Measurements from ENCODE around the gene CDK17. TPM values are rescaled to one million over a fixed set of nuclear protein-coding genes. Genes with fewer than 3 reads are reported as not detected.
A peak's percentile ranks its signal among the peaks of the same experiment; 100 is the strongest.
"Not testable (repeated sequence)": the region's sequence is repeated elsewhere in the genome, so short reads cannot be mapped to it uniquely, and the experiment has no call there.

Gene CDK17
- total RNA-seq, 1 donor from 2014 or later = 8.2 TPM

- DNase-seq (ENCODE audit: low spot score) (no peak), ATAC-seq (no peak)
Measured at GRCh38 chr12:96326628-96327227, 73.5 kb downstream of the CDK17 start.

GRCh38 chr12:96323906-96324305 is 76.3 kb downstream of the CDK17 start:
- no peak for ATAC-seq

GRCh38 chr12:96322720-96323119 is 77.5 kb downstream of the CDK17 start:
- no peak for ATAC-seq

More at GRCh38 chr12:96323906-96324305, 76.3 kb downstream of the CDK17 start:
- no peak for DNase-seq (ENCODE audit: low spot score)

GRCh38 chr12:96321941-96322340 is 78.3 kb downstream of the CDK17 start:
- DNase-seq (ENCODE audit: low spot score) (no peak), ATAC-seq (no peak)

More at GRCh38 chr12:96322720-96323119, 77.5 kb downstream of the CDK17 start:
- DNase-seq (ENCODE audit: low spot score) = no peak

GRCh38 chr12:96317801-96318200 is 82.4 kb downstream of the CDK17 start:
- DNase-seq (ENCODE audit: low spot score); ATAC-seq: not testable (repeated sequence)

GRCh38 chr12:96315741-96316481 is 84.3 kb downstream of the CDK17 start:
- not testable (repeated sequence) for ATAC-seq; DNase-seq (ENCODE audit: low spot score)

GRCh38 chr12:96314723-96315122 is 85.5 kb downstream of the CDK17 start:
- no peak for DNase-seq (ENCODE audit: low spot score)
- ATAC-seq = no peak

GRCh38 chr12:96313606-96314005 is 86.6 kb downstream of the CDK17 start:
- ATAC-seq (no peak), DNase-seq (ENCODE audit: low spot score) (no peak)

- no peak for DNase-seq (ENCODE audit: low spot score)
- ATAC-seq = no peak
Measured at GRCh38 chr12:96311191-96311590, 89.0 kb downstream of the CDK17 start.

- no peak for ATAC-seq
Measured at GRCh38 chr12:96310067-96310466, 90.2 kb downstream of the CDK17 start.

GRCh38 chr12:96308881-96309280 is 91.4 kb downstream of the CDK17 start:
- ATAC-seq = no peak

More at GRCh38 chr12:96310067-96310466, 90.2 kb downstream of the CDK17 start:
- no peak for DNase-seq (ENCODE audit: low spot score)

GRCh38 chr12:96305665-96306064 is 94.6 kb downstream of the CDK17 start:
- no peak for DNase-seq (ENCODE audit: low spot score)

More at GRCh38 chr12:96308881-96309280, 91.4 kb downstream of the CDK17 start:
- no peak for DNase-seq (ENCODE audit: low spot score)

GRCh38 chr12:96303653-96304052 is 96.6 kb downstream of the CDK17 start:
- ATAC-seq (peak; percentile 28), DNase-seq (ENCODE audit: low spot score) (no peak)

More at GRCh38 chr12:96305665-96306064, 94.6 kb downstream of the CDK17 start:
- no peak for ATAC-seq

- ATAC-seq = no peak
- DNase-seq (ENCODE audit: low spot score) = no peak
Measured at GRCh38 chr12:96302687-96303310, 97.4 kb downstream of the CDK17 start.

GRCh38 chr12:96301732-96302131 is 98.5 kb downstream of the CDK17 start:
- ATAC-seq (no peak), DNase-seq (ENCODE audit: low spot score) (no peak)

- DNase-seq (ENCODE audit: low spot score) = no peak
- ATAC-seq = no peak
Measured at GRCh38 chr12:96300064-96300463, 100.2 kb downstream of the CDK17 start.

GRCh38 chr12:96297504-96297903 is 102.7 kb downstream of the CDK17 start:
- DNase-seq (ENCODE audit: low spot score) (no peak), ATAC-seq (no peak)

- no peak for ATAC-seq
- no peak for DNase-seq (ENCODE audit: low spot score)
Measured at GRCh38 chr12:96295532-96296160, 104.6 kb downstream of the CDK17 start.

- no peak for ATAC-seq
- no peak for DNase-seq (ENCODE audit: low spot score)
Measured at GRCh38 chr12:96294831-96295230, 105.4 kb downstream of the CDK17 start.

- DNase-seq (ENCODE audit: low spot score) (no peak), ATAC-seq (no peak)
Measured at GRCh38 chr12:96293093-96293492, 107.1 kb downstream of the CDK17 start.

GRCh38 chr12:96289067-96289466 is 111.2 kb downstream of the CDK17 start:
- ATAC-seq (no peak), DNase-seq (ENCODE audit: low spot score) (no peak)

Data from left lobe of liver (tissue), 2 donors.